Activated T-cell treated with anti-CD3 and anti-CD28 coated beads, Interleukin-2, amount 50 U/mL, for 24 hours (primary cell): Measurements from ENCODE around the gene MRGPRX1.
"Not testable (repeated sequence)": the region's sequence is repeated elsewhere in the genome, so short reads cannot be mapped to it uniquely, and the experiment has no call there.

Experiments
- DNase-seq: peaks from one replicate; pipeline ENCODE4 v3.0.0-alpha.2; 2020
- H3K27ac Mint-ChIP-seq: 2 replicates; pipeline ENCODE4 v1.8.0; 2020; ENCODE audit warnings: mild to moderate bottlenecking, mixed read lengths
- H3K27me3 Mint-ChIP-seq: 2 replicates; pipeline ENCODE4 v1.8.0; 2020; ENCODE audit warnings: mixed read lengths
- H3K36me3 Mint-ChIP-seq: 2 replicates; pipeline ENCODE4 v1.8.0; 2020; ENCODE audit warnings: low read depth, mixed read lengths
- H3K4me1 Mint-ChIP-seq: 2 replicates; pipeline ENCODE4 v1.8.0; 2020; ENCODE audit warnings: low read depth, mixed read lengths
- H3K4me3 Mint-ChIP-seq: 2 replicates; pipeline ENCODE4 v1.8.0; 2020; ENCODE audit warnings: mild to moderate bottlenecking, moderate library complexity, mixed read lengths
- H3K9me3 Mint-ChIP-seq: 2 replicates; pipeline ENCODE4 v1.8.0; 2020; ENCODE audit warnings: mixed read lengths

Gene MRGPRX1

GRCh38 chr11:18939314-18939713, at the start of gene MRGPRX1:
Gene MRGPRX1 (minus strand): TSS chr11:18939414. CDS start chr11:18934784, 4,630 bp downstream.
- H3K9me3 Mint-ChIP-seq = no peaks in the 10 kb centered on the region
- peaks cover 3% of the 10 kb centered on the region for H3K27me3 Mint-ChIP-seq
- H3K27ac Mint-ChIP-seq = no peak within 1 kb of the TSS
- DNase-seq = no peak
- H3K36me3 Mint-ChIP-seq = no peaks in the 10 kb centered on the region
- H3K4me1 Mint-ChIP-seq = no peaks in the 10 kb centered on the region
- H3K4me3 Mint-ChIP-seq = no peak within 1 kb of the TSS

- DNase-seq = no peak
- no peaks in the 10 kb centered on the region for H3K9me3 Mint-ChIP-seq
- H3K27ac Mint-ChIP-seq = no peak overlapping the region
- H3K4me3 Mint-ChIP-seq = no peak overlapping the region
- no peaks in the 10 kb centered on the region for H3K4me1 Mint-ChIP-seq
- no peaks in the 10 kb centered on the region for H3K36me3 Mint-ChIP-seq
- H3K27me3 Mint-ChIP-seq = peaks cover 14% of the 10 kb centered on the region
Measured at GRCh38 chr11:18987454-18988231, 48.4 kb upstream of the MRGPRX1 start.

GRCh38 chr11:18986744-18987143, 47.5 kb upstream of the MRGPRX1 start:
- no peak overlapping the region for H3K4me3 Mint-ChIP-seq
- DNase-seq = no peak
- no peaks in the 10 kb centered on the region for H3K4me1 Mint-ChIP-seq
- H3K9me3 Mint-ChIP-seq = no peaks in the 10 kb centered on the region
- H3K27me3 Mint-ChIP-seq = peaks cover 23% of the 10 kb centered on the region
- H3K27ac Mint-ChIP-seq = no peak overlapping the region
- no peaks in the 10 kb centered on the region for H3K36me3 Mint-ChIP-seq

DNA sequence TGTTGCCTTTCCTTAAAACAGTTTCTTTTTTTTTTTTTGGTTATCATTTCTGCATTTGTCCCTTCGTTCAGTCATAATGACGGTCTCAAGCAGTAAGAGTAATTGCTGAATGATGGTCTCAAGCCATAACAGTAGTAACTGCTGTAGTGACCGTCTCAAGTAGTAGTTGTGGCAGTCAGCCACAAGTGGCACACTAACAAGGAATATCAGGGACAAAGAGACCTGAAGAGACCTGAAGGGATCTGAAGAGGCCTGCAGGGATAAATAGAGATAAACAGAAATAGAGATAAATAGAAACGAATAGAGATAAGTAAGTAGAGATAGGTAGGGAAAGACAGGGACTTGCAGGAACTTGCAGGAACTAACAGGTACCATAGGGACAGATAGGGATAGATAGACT, 42.7 kb upstream of the MRGPRX1 start:
- no peak overlapping the region for H3K4me3 Mint-ChIP-seq
- H3K36me3 Mint-ChIP-seq = no peaks in the 10 kb centered on the region
- H3K27ac Mint-ChIP-seq = no peak overlapping the region
- no peak for DNase-seq
- peaks cover 19% of the 10 kb centered on the region for H3K27me3 Mint-ChIP-seq
- H3K9me3 Mint-ChIP-seq = no peaks in the 10 kb centered on the region
- H3K4me1 Mint-ChIP-seq = no peaks in the 10 kb centered on the region

DNA sequence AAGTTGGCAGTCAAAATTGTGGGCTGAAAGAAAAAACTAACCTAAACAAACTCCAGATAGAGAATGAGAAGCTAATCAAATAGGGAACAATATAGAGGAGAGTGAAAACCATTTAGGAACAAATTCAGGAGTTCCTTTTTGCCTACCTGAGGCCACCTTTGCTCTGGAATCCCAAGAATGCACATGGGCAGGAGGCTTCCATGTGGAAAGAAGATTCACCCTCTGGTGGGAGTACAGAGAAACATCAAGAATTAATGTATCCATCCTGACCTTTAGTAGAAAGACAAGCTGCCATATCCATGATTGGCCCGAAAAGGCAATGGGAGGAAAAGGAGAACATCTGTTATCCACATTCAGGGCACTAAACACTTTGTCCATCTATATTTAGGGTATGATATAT, 35.0 kb upstream of the MRGPRX1 start:
- H3K36me3 Mint-ChIP-seq = no peaks in the 10 kb centered on the region
- peaks cover 15% of the 10 kb centered on the region for H3K27me3 Mint-ChIP-seq
- H3K27ac Mint-ChIP-seq = no peak overlapping the region
- H3K4me3 Mint-ChIP-seq = no peak overlapping the region
- DNase-seq = no peak
- no peaks in the 10 kb centered on the region for H3K9me3 Mint-ChIP-seq
- H3K4me1 Mint-ChIP-seq = no peaks in the 10 kb centered on the region

DNA sequence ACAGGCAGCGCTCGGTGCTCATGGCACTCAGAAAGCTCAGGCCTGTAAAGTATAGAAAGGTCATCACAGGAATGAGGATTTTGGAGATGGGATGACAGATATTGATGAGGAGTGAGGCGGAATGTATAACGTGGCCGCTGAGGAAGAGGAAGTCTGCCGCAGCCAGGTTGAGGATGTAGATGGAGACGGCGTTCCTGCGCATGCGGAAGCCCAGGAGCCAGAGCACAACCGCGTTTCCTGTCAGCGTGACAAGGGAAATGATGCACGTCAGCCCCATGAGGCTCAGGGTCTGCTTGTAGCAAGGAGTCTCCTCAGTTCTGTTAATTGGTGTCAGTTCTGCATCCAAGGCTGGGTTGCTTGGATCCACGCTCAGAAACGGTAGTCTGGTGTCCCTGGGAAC, 33.1 kb upstream of the MRGPRX1 start:
- no peak for DNase-seq
- Mint-ChIP-seq H3K9me3 (no peaks in the 10 kb centered on the region), H3K27me3 (peaks cover 18% of the 10 kb centered on the region), H3K27ac (no peak overlapping the region), H3K4me3 (no peak overlapping the region), H3K36me3 (no peaks in the 10 kb centered on the region), H3K4me1 (no peaks in the 10 kb centered on the region)

- no peaks in the 10 kb centered on the region for H3K4me1 Mint-ChIP-seq
- H3K27me3 Mint-ChIP-seq = peaks cover 18% of the 10 kb centered on the region
Measured at GRCh38 chr11:18969720-18970119, 30.5 kb upstream of the MRGPRX1 start.

GRCh38 chr11:18958221-18958910, 19.2 kb upstream of the MRGPRX1 start:
- Mint-ChIP-seq H3K4me1 (no peaks in the 10 kb centered on the region), H3K4me3 (no peak overlapping the region), H3K9me3 (no peaks in the 10 kb centered on the region), H3K27me3 (peaks cover 15% of the 10 kb centered on the region), H3K36me3 (no peaks in the 10 kb centered on the region), H3K27ac (no peak overlapping the region)
- DNase-seq = no peak

More at GRCh38 chr11:18969720-18970119, 30.5 kb upstream of the MRGPRX1 start:
- no peak for DNase-seq
- H3K9me3 Mint-ChIP-seq = no peaks in the 10 kb centered on the region
- H3K27ac Mint-ChIP-seq = no peak overlapping the region
- no peaks in the 10 kb centered on the region for H3K36me3 Mint-ChIP-seq
- no peak overlapping the region for H3K4me3 Mint-ChIP-seq

DNA sequence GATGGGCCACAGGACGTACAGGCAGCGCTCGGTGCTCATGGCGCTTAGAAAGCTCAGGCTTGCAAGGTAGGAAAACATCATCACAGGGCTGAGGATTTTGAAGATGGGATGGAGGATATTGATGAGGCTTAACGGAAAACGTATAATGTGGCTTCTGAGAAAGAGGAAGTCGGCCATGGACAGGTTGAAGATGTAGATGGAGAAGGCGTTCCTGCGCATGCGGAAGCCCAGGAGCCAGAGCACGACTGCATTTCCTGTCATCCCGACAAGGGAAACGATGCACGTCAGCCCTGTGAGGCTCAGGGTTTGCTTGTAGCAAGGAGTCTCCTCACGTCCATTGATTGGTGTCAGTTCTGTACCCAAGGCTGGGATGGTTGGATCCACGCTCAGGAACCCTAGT, 17.4 kb upstream of the MRGPRX1 start:
- Mint-ChIP-seq H3K4me3 (no peak overlapping the region), H3K27me3 (peaks cover 15% of the 10 kb centered on the region), H3K4me1 (no peaks in the 10 kb centered on the region), H3K27ac (no peak overlapping the region), H3K36me3 (no peaks in the 10 kb centered on the region), H3K9me3 (no peaks in the 10 kb centered on the region)
- DNase-seq = no peak

DNA sequence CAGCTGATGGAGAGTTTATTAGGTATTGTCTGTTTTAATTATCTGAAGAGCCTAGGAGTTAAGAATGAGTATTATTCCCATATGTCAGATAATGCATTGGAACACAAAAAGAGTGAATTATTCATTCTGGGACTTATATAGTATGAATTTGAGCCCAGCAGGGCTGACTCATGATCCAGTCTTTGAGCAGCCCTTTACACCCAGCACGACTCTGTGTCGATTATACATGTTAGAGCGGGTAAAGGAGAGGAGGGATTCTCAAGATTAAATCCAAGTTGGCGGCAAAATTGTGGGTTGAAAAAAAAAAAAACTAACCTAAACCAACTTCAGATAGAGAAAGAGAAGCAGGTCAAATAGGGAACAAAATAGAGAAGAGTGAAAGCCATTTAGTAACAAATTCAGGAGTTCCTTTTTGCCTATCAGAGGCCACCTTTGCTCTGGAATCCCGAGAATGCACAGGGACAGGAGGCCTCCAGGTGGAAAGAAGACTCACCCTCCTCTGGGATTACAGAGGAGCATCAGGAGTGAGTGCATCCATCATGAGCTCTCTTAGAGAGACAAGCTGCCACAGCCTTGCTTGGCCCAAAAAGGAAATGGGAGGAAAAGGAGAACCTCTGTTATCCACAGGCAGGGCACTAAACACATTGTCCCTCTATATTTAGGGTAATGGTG, 3.1 kb downstream of the MRGPRX1 start:
- DNase-seq = no peak
- Mint-ChIP-seq H3K27ac (no peak overlapping the region), H3K4me3 (no peak overlapping the region), H3K4me1 (no peaks in the 10 kb centered on the region), H3K36me3 (no peaks in the 10 kb centered on the region), H3K27me3 (peaks cover 18% of the 10 kb centered on the region), H3K9me3 (no peaks in the 10 kb centered on the region)

DNA sequence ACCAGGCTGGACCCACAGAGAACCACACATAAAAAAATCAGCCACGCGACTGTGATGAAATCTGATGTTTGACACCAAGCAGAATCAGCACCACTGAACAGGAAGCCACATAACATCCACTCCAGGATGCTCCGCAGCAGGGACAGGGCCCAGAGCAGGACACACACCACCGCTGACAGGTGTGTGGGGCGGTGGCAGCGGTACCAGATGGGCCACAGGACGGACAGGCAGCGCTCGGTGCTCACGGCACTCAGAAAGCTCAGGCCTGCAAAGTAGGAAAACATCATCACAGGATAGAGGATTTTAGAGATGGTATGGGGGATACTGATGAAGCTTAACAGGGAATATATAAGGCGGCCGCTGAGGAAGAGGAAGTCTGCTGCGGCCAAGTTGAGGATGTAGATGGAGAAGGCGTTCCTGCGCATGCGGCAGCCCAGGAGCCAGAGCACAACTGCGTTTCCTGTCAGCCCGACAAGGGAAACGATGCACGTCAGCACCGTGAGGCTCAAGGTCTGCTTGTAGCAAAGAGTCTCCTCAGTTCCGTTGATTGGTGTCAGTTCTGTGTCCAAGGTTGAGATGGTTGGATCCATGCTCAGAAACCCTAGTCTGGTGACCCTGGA, 4.9 kb downstream of the MRGPRX1 start:
- H3K27me3 Mint-ChIP-seq = peaks cover 19% of the 10 kb centered on the region
- no peak for DNase-seq
- H3K4me1 Mint-ChIP-seq = no peaks in the 10 kb centered on the region
- H3K4me3 Mint-ChIP-seq = no peak overlapping the region
- no peak overlapping the region for H3K27ac Mint-ChIP-seq
- no peaks in the 10 kb centered on the region for H3K9me3 Mint-ChIP-seq
- H3K36me3 Mint-ChIP-seq = no peaks in the 10 kb centered on the region

GRCh38 chr11:18927550-18928322, 11.5 kb downstream of the MRGPRX1 start:
- H3K4me1 Mint-ChIP-seq = no peaks in the 10 kb centered on the region
- no peaks in the 10 kb centered on the region for H3K36me3 Mint-ChIP-seq
- no peak overlapping the region for H3K27ac Mint-ChIP-seq
- DNase-seq = no peak
- no peak overlapping the region for H3K4me3 Mint-ChIP-seq
- H3K27me3 Mint-ChIP-seq = peaks cover 11% of the 10 kb centered on the region
- peaks cover 4% of the 10 kb centered on the region for H3K9me3 Mint-ChIP-seq

- H3K27ac Mint-ChIP-seq, H3K4me1 Mint-ChIP-seq, H3K9me3 Mint-ChIP-seq, H3K36me3 Mint-ChIP-seq, H3K4me3 Mint-ChIP-seq, H3K27me3 Mint-ChIP-seq, DNase-seq: not testable (repeated sequence)
Measured at GRCh38 chr11:18925426-18925825, 13.8 kb downstream of the MRGPRX1 start.

GRCh38 chr11:18912883-18913282, 26.3 kb downstream of the MRGPRX1 start:
- no peaks in the 10 kb centered on the region for H3K36me3 Mint-ChIP-seq
- no peak overlapping the region for H3K27ac Mint-ChIP-seq
- no peak overlapping the region for H3K4me3 Mint-ChIP-seq
- H3K27me3 Mint-ChIP-seq = peaks cover 10% of the 10 kb centered on the region
- no peaks in the 10 kb centered on the region for H3K9me3 Mint-ChIP-seq
- H3K4me1 Mint-ChIP-seq = no peaks in the 10 kb centered on the region
- no peak for DNase-seq
